ENCODE results near the gene KCNQ1.

KCNQ1 gene

DNA sequence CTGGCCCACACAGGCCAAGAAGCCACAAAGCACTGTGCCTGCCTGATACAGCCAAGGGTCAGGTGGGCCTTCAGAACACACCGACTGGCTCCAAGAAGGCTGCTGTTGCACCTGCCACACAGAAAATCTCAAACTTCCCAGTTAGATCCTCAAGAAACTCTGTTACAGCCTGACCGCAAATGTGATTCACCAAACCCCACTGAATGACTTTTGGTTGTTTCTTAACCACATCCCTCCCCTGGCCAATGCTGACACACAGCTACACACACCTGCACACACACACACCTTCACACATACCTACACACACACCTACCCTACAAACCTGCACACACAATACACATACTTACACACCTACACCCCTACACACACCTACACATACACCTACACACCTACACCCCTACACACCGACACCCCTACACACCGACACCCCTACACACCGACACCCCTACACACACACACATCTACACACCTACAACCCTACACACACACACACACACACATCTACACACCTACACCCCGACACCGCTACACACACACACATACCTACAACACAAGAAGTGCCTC lies 409.3 kb downstream of the KCNQ1 start:
- in situ Hi-C loops (cut with HindIII; ENCODE audit: low sequenced_read_pairs), result loop anchor here (25.0 kb wide), 1 partner anchor 192 kb away; no protein-coding TSS in a partner anchor
- H3K4me3 ChIP-seq (ENCODE audit: low read depth, low read length), result no peak overlapping the region
- TF ChIP-seq, protein P1, sequence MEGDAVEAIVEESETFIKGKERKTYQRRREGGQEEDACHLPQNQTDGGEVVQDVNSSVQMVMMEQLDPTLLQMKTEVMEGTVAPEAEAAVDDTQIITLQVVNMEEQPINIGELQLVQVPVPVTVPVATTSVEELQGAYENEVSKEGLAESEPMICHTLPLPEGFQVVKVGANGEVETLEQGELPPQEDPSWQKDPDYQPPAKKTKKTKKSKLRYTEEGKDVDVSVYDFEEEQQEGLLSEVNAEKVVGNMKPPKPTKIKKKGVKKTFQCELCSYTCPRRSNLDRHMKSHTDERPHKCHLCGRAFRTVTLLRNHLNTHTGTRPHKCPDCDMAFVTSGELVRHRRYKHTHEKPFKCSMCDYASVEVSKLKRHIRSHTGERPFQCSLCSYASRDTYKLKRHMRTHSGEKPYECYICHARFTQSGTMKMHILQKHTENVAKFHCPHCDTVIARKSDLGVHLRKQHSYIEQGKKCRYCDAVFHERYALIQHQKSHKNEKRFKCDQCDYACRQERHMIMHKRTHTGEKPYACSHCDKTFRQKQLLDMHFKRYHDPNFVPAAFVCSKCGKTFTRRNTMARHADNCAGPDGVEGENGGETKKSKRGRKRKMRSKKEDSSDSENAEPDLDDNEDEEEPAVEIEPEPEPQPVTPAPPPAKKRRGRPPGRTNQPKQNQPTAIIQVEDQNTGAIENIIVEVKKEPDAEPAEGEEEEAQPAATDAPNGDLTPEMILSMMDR (IDR thresholded peaks at IDR 0.05; ENCODE audit: low read depth, low read length, missing control alignments), result no peak
- DNase-seq (ENCODE audit: low read depth), result no peak

DNA sequence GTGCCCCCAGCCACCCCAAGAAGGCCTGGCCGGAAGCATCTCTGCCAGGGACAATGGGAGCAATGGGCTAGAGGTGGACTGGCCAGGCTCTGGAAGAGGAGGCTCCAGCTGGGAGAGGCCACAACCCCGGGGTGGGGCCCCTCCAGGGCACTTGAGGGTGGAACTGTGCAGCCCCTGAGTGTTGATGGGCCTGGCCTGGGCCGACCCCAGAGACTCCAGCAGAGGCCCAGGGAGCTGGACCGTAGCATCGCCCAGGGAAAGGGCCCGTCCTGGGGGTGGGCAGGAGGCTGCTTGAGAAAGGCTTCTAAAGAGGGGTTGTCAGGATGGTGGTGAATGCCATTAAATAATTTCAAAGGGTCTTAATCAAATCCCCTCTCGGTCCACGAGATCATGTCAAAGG lies 410.4 kb downstream of the KCNQ1 start:
- H3K4me3 ChIP-seq (ENCODE audit: low read depth, low read length), result no peak overlapping the region
- no peak for DNase-seq (ENCODE audit: low read depth)
- TF ChIP-seq, protein P1 (IDR thresholded peaks at IDR 0.05; ENCODE audit: low read depth, low read length, missing control alignments), result no peak
- in situ Hi-C loops (cut with HindIII; ENCODE audit: low sequenced_read_pairs), result loop anchor here (25.0 kb wide), 1 partner anchor 193 kb away; no protein-coding TSS in a partner anchor

DNA sequence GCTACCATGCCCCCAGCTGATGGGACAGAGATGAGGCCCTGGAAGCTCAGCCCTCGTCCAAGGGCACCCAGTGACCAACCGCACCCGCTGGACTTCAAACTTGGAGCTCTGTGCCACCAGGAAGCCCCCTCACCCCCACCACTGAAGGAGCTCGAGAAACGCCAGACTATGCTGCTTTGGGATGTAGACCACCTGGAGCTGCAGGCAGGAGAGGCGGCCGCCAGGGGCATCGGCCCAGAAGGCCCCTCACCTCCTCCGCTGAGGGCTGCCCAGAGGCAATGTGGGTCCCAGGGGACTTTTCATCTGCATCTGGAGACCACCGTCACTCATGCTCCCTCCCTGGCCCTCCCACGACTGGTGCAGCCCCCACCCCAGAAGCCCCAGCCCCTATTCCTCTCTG lies 412.5 kb downstream of the KCNQ1 start:
- TF ChIP-seq, protein P1 (IDR thresholded peaks at IDR 0.05; ENCODE audit: low read depth, low read length, missing control alignments), result no peak
- no peak for DNase-seq (ENCODE audit: low read depth)
- H3K4me3 ChIP-seq (ENCODE audit: low read depth, low read length), result no peak overlapping the region
- in situ Hi-C loops (cut with HindIII; ENCODE audit: low sequenced_read_pairs), result loop anchor here (25.0 kb wide), 1 partner anchor 195 kb away; no protein-coding TSS in a partner anchor

DNA sequence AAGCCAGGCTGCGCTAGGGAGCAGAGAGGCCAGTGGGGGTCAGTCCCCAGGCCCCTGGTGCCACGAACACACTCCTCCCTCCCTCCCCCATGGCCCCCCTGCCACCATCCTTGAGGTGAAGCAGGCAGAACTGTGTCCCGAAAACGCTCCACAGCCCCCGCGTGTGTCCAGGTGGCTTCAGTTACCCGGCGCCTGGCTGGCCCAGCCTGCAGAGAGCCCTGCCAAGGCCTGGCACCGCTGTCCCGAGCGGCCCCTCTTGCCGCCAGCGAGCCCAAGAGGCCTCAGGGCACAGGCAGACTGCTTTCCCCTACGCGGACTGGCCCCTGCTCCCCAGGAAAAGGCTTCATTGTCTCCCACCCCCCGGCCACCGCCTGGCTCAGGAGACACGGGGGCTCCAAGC lies 413.1 kb downstream of the KCNQ1 start:
- no peak overlapping the region for H3K4me3 ChIP-seq (ENCODE audit: low read depth, low read length)
- TF ChIP-seq, protein P1 (IDR thresholded peaks at IDR 0.05; ENCODE audit: low read depth, low read length, missing control alignments), result no peak
- in situ Hi-C loops (cut with HindIII; ENCODE audit: low sequenced_read_pairs), result loop anchor here (25.0 kb wide), 1 partner anchor 196 kb away; no protein-coding TSS in a partner anchor
- DNase-seq (ENCODE audit: low read depth), result no peak

DNA sequence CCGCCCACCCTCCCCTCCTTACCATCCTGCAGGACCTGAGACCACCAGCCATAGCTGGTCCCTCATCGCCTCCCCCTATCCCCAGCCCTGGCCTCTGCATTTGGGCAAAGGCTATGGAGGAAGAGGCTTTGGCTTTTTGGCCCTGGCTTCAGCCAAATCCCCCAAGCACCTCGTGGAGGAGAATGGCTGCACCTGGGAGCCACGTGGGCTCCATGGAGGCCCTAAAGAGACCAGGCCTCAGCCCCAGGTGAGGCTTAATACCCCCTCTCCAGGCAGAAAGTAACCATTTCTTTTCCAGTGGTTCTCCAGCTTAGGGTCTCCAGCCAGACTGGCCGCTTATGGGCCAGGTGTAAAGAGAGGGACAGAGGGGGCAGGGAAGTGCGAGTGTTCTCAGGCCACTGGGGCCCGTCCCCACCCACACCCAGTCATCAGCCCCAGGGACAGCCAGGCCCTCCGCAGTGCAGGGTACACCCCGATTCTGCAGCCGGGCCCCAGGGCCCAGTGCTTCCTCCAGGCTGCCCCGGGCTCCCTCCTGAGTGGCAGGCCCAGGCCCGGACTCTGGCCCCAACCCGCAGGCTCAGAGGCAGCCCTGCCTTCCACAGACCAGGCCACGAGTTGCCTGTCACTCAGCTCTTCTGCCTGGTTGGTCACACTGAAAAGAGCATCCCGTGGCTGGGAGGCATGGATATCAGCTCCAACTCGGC lies 414.3 kb downstream of the KCNQ1 start:
- H3K4me3 ChIP-seq (ENCODE audit: low read depth, low read length), result no peak overlapping the region
- no peak for DNase-seq (ENCODE audit: low read depth)
- in situ Hi-C loops (cut with HindIII; ENCODE audit: low sequenced_read_pairs), result loop anchor here (25.0 kb wide), 1 partner anchor 197 kb away; no protein-coding TSS in a partner anchor
- TF ChIP-seq, protein P1 (IDR thresholded peaks at IDR 0.05; ENCODE audit: low read depth, low read length, missing control alignments), result no peak

DNA sequence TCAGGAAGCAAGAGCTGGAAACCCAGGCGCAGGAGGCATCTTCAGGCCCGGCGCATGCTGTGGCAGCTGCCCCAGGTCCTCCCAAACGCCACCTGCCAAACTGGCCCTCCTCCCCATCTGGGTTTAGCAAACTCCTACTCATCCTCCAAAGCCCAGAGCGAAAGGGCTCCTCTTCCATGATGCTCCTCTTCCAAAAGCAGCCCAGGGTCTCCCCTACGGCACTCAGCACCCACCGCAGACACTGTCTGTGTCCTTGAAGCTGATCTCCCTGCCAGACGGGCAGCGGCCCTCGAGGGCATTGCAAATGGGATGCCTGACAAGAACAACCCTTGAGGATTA lies 414.9 kb downstream of the KCNQ1 start:
- DNase-seq (ENCODE audit: low read depth), result no peak

More for the DNA sequence above, 414.9 kb downstream of the KCNQ1 start:
- H3K4me3 ChIP-seq (ENCODE audit: low read depth, low read length), result no peak overlapping the region
- TF ChIP-seq, protein P1 (IDR thresholded peaks at IDR 0.05; ENCODE audit: low read depth, low read length, missing control alignments), result no peak
- in situ Hi-C loops (cut with HindIII; ENCODE audit: low sequenced_read_pairs), result loop anchor here (25.0 kb wide), 1 partner anchor 197 kb away; no protein-coding TSS in a partner anchor

All from astrocyte of the cerebellum (primary cell).